Fibroblast of lung (primary cell): ENCODE data around the gene LRIT2. TPM values are rescaled to one million over a fixed set of nuclear protein-coding genes. Genes with fewer than 3 reads are reported as not detected.

Experiments
- DNase-seq, 2 donors: peaks; one replicate each; pipeline versions ENCODE4 v3.0.0 to v3.0.0-alpha.2; 2010; ENCODE audit warnings: low read depth in 2 of 2
- H2AFZ ChIP-seq: 2 replicates; pipeline ENCODE4 v1.5.1; 2012; ENCODE audit warnings: low read length, control low read depth, inconsistent platforms
- H3K27ac ChIP-seq: 2 replicates; pipeline ENCODE4 v1.5.1; 2011; ENCODE audit warnings: low read length, control low read depth; ENCODE audit not compliant: insufficient read depth
- H3K27me3 ChIP-seq: 2 replicates; pipeline ENCODE4 v1.5.1; 2011; ENCODE audit warnings: mild to moderate bottlenecking, low read length; ENCODE audit not compliant: control insufficient read depth, insufficient read depth
- H3K36me3 ChIP-seq: 2 replicates; pipeline ENCODE4 v1.5.1; 2011; ENCODE audit warnings: low read length; ENCODE audit not compliant: control insufficient read depth, insufficient read depth
- H3K4me1 ChIP-seq: 2 replicates; pipeline ENCODE4 v1.5.1; 2011; ENCODE audit warnings: low read length; ENCODE audit not compliant: control insufficient read depth, insufficient read depth; ENCODE audit errors: extremely low read depth
- H3K4me2 ChIP-seq: 2 replicates; pipeline ENCODE4 v1.5.1; 2011; ENCODE audit warnings: low read length, control low read depth; ENCODE audit not compliant: insufficient read depth; ENCODE audit errors: extremely low read depth
- H3K4me3 ChIP-seq, 4 experiments: fragments of 200-600 bp in 1 of 4; sonication (generic) in 1 of 4; replicated peaks in 1 of 4; 2 replicates each; pipeline ENCODE4 v1.5.1; 2011 to 2016; ENCODE audit warnings: low read length in 4 of 4, low read depth in 3 of 4, mild to moderate bottlenecking in 3 of 4, control low read depth in 2 of 4, inconsistent platforms in 1 of 4, mixed read lengths in 1 of 4; ENCODE audit not compliant: insufficient read depth in 1 of 4; ENCODE audit errors: control extremely low read depth in 1 of 4
- H3K79me2 ChIP-seq: 2 replicates; pipeline ENCODE4 v1.5.1; 2012; ENCODE audit warnings: mild to moderate bottlenecking, low read length, inconsistent platforms; ENCODE audit not compliant: control insufficient read depth, insufficient read depth
- H3K9ac ChIP-seq: 2 replicates; pipeline ENCODE4 v1.5.1; 2011; ENCODE audit warnings: mild to moderate bottlenecking, low read length, control low read depth; ENCODE audit not compliant: insufficient read depth
- H3K9me3 ChIP-seq: 2 replicates; pipeline ENCODE4 v1.5.1; 2012; ENCODE audit warnings: low read depth, low read length; ENCODE audit not compliant: control insufficient read depth, insufficient read depth
- H4K20me1 ChIP-seq: 2 replicates; pipeline ENCODE4 v1.5.1; 2011; ENCODE audit warnings: low read length; ENCODE audit not compliant: control insufficient read depth, insufficient read depth; ENCODE audit errors: extremely low read depth
- EZH2 ChIP-seq: IDR thresholded peaks from 2 replicates; pipeline ENCODE4 v1.5.1; 2012; ENCODE audit warnings: low read length, control low read depth, mild to moderate bottlenecking; ENCODE audit errors: missing control alignments
- polyA plus RNA-seq, 2 donors: library from polyadenylated mRNA; depleted of rRNA in 1 of 2; stranded (reverse) in 1 of 2; unstranded in 1 of 2; fragments of >200 nt; gene quantifications; 2 replicates each; pipeline ENCODE4 v1.2.1, GENCODE V29; 2011 to 2012; ENCODE audit warnings: missing spikeins in 1 of 2
- total RNA-seq: library from RNA; depleted of rRNA; stranded (reverse); fragments of >200 nt; gene quantifications from 2 replicates; pipeline ENCODE4 v1.2.1, GENCODE V29; 2014
- TF ChIP-seq, protein P1 (sequence below), 2 donors: IDR thresholded peaks in 1 of 2; conservative IDR thresholded peaks in 1 of 2; 1 replicate in 1 of 2; 2 replicates in 1 of 2; pipeline ENCODE4 v1.5.1; 2011 to 2012; ENCODE audit warnings: low read length in 2 of 2, control low read depth in 1 of 2, inconsistent platforms in 1 of 2, low read depth in 1 of 2, mild to moderate bottlenecking in 1 of 2

The LRIT2 gene
- total and polyA plus RNA-seq, 2 donors (not counting 1 experiment from before 2014, with no cell fraction given) = not detected

DNA sequence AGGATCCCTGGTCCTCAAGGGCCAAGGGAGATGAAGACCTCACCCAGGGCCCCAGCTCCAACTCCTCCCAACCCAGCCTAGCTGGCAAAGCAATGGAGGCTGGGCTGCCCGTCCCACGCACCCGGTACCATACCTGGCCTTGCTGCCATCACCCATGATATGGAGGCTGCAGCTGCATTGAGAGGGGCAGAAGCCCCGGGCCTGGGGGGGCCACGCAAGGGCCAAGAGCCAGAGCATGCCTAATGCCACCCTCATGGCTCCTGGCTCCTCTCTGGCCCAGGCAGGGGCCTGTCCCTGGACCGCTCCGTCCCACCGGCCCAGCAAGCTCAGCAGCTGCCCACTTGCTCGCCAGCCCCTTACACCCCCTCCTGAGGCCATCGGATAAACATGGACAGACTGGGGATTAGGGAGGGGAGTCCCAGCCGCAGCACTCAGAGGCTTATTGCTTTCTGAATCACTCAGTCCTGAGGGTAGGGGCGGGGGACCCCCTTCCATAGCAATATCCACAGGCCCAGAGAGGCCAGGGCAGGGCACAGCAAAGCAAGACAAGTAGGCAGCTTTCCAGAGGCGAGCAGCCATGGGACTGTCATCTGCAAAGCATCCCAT is 15.9 kb upstream of the LRIT2 start, which contains the start of gene LRIT1:
LRIT1 (minus strand) TSS at position 362 of the 606 bp plus-strand sequence; CDS start at position 255, 107 bp downstream.
- Histone ChIP-seq H3K36me3 (no peaks in the 10 kb centered on the region), H3K4me2 (no peak within 1 kb of the TSS), H3K27me3 (no peaks in the 10 kb centered on the region), H3K9ac (no peak within 1 kb of the TSS), H3K4me1 (no peaks in the 10 kb centered on the region), H3K79me2 (no peaks in the 10 kb centered on the region), H3K9me3 (no peaks in the 10 kb centered on the region), H2AFZ (no peak within 1 kb of the TSS), H3K27ac (no peak within 1 kb of the TSS), H3K4me3 (no peak within 1 kb of the TSS), H4K20me1 (no peaks in the 10 kb centered on the region)
- no peak for DNase-seq
- TF ChIP-seq, protein P1, sequence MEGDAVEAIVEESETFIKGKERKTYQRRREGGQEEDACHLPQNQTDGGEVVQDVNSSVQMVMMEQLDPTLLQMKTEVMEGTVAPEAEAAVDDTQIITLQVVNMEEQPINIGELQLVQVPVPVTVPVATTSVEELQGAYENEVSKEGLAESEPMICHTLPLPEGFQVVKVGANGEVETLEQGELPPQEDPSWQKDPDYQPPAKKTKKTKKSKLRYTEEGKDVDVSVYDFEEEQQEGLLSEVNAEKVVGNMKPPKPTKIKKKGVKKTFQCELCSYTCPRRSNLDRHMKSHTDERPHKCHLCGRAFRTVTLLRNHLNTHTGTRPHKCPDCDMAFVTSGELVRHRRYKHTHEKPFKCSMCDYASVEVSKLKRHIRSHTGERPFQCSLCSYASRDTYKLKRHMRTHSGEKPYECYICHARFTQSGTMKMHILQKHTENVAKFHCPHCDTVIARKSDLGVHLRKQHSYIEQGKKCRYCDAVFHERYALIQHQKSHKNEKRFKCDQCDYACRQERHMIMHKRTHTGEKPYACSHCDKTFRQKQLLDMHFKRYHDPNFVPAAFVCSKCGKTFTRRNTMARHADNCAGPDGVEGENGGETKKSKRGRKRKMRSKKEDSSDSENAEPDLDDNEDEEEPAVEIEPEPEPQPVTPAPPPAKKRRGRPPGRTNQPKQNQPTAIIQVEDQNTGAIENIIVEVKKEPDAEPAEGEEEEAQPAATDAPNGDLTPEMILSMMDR (conservative IDR thresholded peaks at IDR 0.05 in 1 of 2, IDR thresholded peaks at IDR 0.05 in 1 of 2; ENCODE audit: low read depth in 1 of 2, low read length in 2 of 2) = no peak
- no peak for TF ChIP-seq EZH2

DNA sequence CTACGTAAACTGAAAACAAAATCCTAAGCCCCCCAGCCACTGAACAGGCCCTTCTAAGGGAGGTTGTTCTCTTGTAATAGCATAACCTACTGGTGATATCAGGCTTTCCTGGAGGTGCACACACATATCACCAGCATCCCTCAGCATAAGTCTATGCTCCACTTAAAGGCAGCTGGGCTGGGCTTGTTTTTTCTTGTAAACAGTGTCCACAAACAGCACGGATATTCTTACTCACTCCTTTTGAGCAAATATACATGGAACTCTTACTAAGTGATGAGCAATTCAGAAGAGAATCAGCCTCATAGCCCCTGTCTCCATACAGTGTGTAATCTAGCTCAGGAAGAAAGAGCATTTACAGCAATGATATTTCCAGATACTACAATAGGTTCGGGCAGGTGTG is 13.6 kb upstream of the LRIT2 start:
- Histone ChIP-seq H3K4me1 (no peaks in the 10 kb centered on the region), H3K4me2 (no peak overlapping the region), H3K9ac (no peak overlapping the region), H3K27me3 (no peaks in the 10 kb centered on the region), H3K27ac (no peak overlapping the region), H2AFZ (no peak overlapping the region), H3K79me2 (no peaks in the 10 kb centered on the region), H4K20me1 (no peaks in the 10 kb centered on the region), H3K9me3 (no peaks in the 10 kb centered on the region), H3K4me3 (no peak overlapping the region), H3K36me3 (no peaks in the 10 kb centered on the region)
- no peak for DNase-seq
- TF ChIP-seq, protein P1 (conservative IDR thresholded peaks at IDR 0.05 in 1 of 2, IDR thresholded peaks at IDR 0.05 in 1 of 2; ENCODE audit: low read depth in 1 of 2, low read length in 2 of 2) = no peak
- TF ChIP-seq EZH2 = no peak

DNA sequence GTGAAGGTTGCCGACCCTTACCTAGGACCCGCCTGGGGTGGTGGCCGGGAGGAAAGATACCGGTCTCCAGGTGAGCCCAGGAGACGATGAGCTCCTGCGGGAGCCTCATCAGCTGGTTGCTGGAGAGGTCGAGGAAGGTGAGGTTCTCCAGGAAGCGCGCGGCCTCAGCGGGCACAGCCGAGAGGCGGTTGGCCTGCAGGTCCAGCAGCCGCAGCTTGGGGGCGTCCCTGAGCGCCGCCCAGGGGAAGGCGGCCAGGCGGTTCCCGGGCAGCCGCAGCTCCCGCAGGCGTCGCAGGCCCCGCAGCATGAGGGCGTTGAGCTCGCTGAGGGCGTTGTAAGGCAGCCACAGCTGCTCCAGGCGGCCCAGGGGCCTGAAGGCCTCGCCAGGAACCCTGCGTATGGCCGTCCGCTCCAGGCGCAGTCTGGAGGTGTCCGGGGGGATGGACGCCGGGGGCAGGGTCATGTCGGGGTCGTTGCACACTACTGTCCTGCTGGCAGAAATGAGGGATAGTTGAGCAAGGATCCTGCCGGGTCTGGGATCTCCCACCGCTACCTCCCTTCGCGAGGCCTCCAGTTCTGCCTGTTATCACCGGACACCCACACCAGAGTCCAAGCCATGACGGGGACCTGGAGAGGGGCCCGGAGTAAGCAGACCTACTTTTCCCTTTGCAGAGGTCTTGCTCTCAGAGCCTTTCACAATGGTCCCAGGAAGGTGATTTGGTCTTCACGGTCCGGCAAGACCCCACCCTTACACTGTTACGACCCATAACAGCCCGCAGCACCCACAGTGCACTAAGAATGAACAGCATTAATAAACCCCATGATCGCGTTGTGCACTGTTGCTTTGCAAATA is 12.1 kb upstream of the LRIT2 start:
- no peak overlapping the region for H3K27ac ChIP-seq
- H3K4me1 ChIP-seq = no peaks in the 10 kb centered on the region
- no peaks in the 10 kb centered on the region for H3K27me3 ChIP-seq
- DNase-seq = no peak
- no peak overlapping the region for H3K4me2 ChIP-seq
- H3K4me3 ChIP-seq = no peak overlapping the region
- no peaks in the 10 kb centered on the region for H3K36me3 ChIP-seq
- TF ChIP-seq EZH2 = no peak
- TF ChIP-seq, protein P1 (conservative IDR thresholded peaks at IDR 0.05 in 1 of 2, IDR thresholded peaks at IDR 0.05 in 1 of 2; ENCODE audit: low read depth in 1 of 2, low read length in 2 of 2) = no peak
- H3K9ac ChIP-seq = no peak overlapping the region
- no peaks in the 10 kb centered on the region for H3K9me3 ChIP-seq
- no peak overlapping the region for H2AFZ ChIP-seq
- no peaks in the 10 kb centered on the region for H4K20me1 ChIP-seq
- H3K79me2 ChIP-seq = no peaks in the 10 kb centered on the region
